ENCODE data around the gene RUNDC3A.

DNA sequence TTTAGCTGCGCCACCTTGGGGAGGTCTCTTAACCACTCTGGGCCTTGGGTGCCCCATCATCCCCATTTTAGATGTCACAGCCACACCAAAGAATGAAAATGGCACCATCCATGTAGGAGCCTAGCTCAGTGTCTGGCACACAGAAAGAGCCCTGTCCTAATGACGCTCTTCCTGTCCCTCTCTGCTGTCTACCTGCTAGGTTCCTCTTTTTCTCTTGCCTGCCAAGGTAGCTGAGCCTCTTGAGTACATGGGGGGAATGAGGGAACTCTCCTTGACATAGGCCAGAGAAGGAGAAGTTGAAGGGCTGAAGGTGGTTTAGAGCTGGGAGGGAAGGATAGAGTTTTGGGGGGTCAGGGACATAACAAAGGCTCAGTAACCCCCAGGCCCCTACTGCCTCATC is 1.8 kb downstream of the RUNDC3A start:
- TF ChIP-seq POLR2A (IDR thresholded peaks at IDR 0.05; ENCODE audit: extremely low read depth, insufficient read length) (no peak), MYC (IDR thresholded peaks at IDR 0.05; ENCODE audit: low read depth, low read length) (no peak)
- TF ChIP-seq, protein P1, sequence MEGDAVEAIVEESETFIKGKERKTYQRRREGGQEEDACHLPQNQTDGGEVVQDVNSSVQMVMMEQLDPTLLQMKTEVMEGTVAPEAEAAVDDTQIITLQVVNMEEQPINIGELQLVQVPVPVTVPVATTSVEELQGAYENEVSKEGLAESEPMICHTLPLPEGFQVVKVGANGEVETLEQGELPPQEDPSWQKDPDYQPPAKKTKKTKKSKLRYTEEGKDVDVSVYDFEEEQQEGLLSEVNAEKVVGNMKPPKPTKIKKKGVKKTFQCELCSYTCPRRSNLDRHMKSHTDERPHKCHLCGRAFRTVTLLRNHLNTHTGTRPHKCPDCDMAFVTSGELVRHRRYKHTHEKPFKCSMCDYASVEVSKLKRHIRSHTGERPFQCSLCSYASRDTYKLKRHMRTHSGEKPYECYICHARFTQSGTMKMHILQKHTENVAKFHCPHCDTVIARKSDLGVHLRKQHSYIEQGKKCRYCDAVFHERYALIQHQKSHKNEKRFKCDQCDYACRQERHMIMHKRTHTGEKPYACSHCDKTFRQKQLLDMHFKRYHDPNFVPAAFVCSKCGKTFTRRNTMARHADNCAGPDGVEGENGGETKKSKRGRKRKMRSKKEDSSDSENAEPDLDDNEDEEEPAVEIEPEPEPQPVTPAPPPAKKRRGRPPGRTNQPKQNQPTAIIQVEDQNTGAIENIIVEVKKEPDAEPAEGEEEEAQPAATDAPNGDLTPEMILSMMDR (IDR thresholded peaks at IDR 0.05; ENCODE audit: low read depth, low read length) = no peak
